Measurements from ENCODE around the gene RAX. TPM values are rescaled to one million over a fixed set of nuclear protein-coding genes. Genes with fewer than 3 reads are reported as not detected.

Gene RAX
- total and polyA plus RNA-seq, 2 donors (not counting 1 experiment from before 2014, with no cell fraction given): not detected

- no peaks in the 10 kb centered on the region for H3K79me2 ChIP-seq (ENCODE audit: control insufficient read depth, insufficient read depth, low read length)
- no peak for TF ChIP-seq EZH2 (IDR thresholded peaks at IDR 0.05; ENCODE audit: borderline replicate concordance, insufficient read depth, low read depth, low read length, poor library complexity, severe bottlenecking)
- no peak for TF ChIP-seq CTCF (IDR thresholded peaks at IDR 0.05)
- ChIA-PET POLR2A (no interaction called here), CTCF (no interaction called here)
- Mint-ChIP-seq H3K27me3 (peaks cover 68% of the 10 kb centered on the region), H3K27ac (no peak overlapping the region), H3K9me3 (ENCODE audit: insufficient read depth) (no peaks in the 10 kb centered on the region), H3K4me3 (peak overlapping the region; percentile 41), H3K4me1 (peaks cover 16% of the 10 kb centered on the region)
- H3K9me3 ChIP-seq (ENCODE audit: control extremely low read depth in 1 of 3, control insufficient read depth in 2 of 3, insufficient read depth in 1 of 3, low read length in 2 of 3): peaks cover 0 to 27% (median 1%) of the 10 kb centered on the region in 3 donors
- ATAC-seq (ENCODE audit: low read depth): no peak
- H4K20me1 ChIP-seq (ENCODE audit: control insufficient read depth, insufficient read depth, low read length, poor library complexity, severe bottlenecking): no peaks in the 10 kb centered on the region
- peaks cover 0 to 82% (median 59%) of the 10 kb centered on the region in 4 experiments for H3K27me3 ChIP-seq (replicated peaks in 1 of 4; ENCODE audit: control extremely low read depth in 1 of 4, control insufficient read depth in 3 of 4, insufficient read depth in 4 of 4, low read length in 3 of 4)
- H3K36me3 ChIP-seq (replicated peaks in 1 of 2; ENCODE audit: control extremely low read depth in 1 of 2, control insufficient read depth in 1 of 2, extremely low read depth in 1 of 2, insufficient read depth in 2 of 2, low read length in 1 of 2): no peaks in the 10 kb centered on the region
- no peak overlapping the region for H3K9ac ChIP-seq (ENCODE audit: low read length)
- peak overlapping the region; percentile 75 for H3K4me2 ChIP-seq (replicated peaks; ENCODE audit: low read depth, low read length, poor library complexity, severe bottlenecking)
- no peak overlapping the region for H2AFZ ChIP-seq (ENCODE audit: insufficient read depth, low read depth, low read length, poor library complexity, severe bottlenecking)
- H3K27ac ChIP-seq (ENCODE audit: low read length in 2 of 2): no peak overlapping the region
- H3K4me3 ChIP-seq (ENCODE audit: control extremely low read depth in 1 of 5, extremely low read depth in 1 of 5, insufficient read depth in 1 of 5, low read depth in 2 of 5, low read length in 4 of 5): no peak overlapping the region
- WGBS (ENCODE audit: insufficient coverage): 9% methylated on average over 48 of the region's 48 CpGs
- peak; percentile 13 for DNase-seq
- intact Hi-C loops (cut with micrococcal nuclease): loop anchor here (5.0 kb wide), 1 partner anchor 83 kb away; the partner anchor contains the start of gene LMAN1
- peaks cover 26 to 37% of the 10 kb centered on the region in 2 donors for H3K4me1 ChIP-seq (ENCODE audit: control insufficient read depth in 2 of 2, insufficient read depth in 2 of 2, low read length in 2 of 2)
These were observed 692 bp upstream of the RAX start for GRCh38 chr18:59273759-59274532.
